IMR-90 (cell line): ENCODE data around the gene LCN12. TPM values are rescaled to one million over a fixed set of nuclear protein-coding genes. Genes with fewer than 3 reads are reported as not detected.

Source experiments
- ATAC-seq: fragments of 200-7000 bp; cut with Tn5 transposase; 2 replicates; pipeline ENCODE4 v1.9.1; 2020; ENCODE audit warnings: low read depth, mild to moderate bottlenecking, moderate library complexity
- BruUV-seq: library from RNA; stranded (reverse); fragments of 400-500 nt; replicated peaks from 2 replicates; lab custom pipeline; 2021; lab: Mats Ljungman, UMichigan
- CTCF ChIA-PET: fragments of 300-600 bp; formaldehyde crosslinking; extraction: SDS; loops from one replicate; lab custom pipeline; 2021; ENCODE audit warnings: antibody characterized with exemption; lab: Yijun Ruan, JAX
- POLR2A ChIA-PET: fragments of 300-600 bp; sonication (Branson Sonifier 250); formaldehyde crosslinking; loops from one replicate; lab custom pipeline; 2022; ENCODE audit warnings: antibody characterized with exemption; ENCODE audit not compliant: unreplicated experiment; lab: Charles Lee
- DNase-seq: peaks from one replicate; pipeline ENCODE4 v3.0.0; 2013
- H2AFZ ChIP-seq: replicated peaks from 2 replicates; pipeline ENCODE3; 2013; ENCODE audit warnings: low read length, mild to moderate bottlenecking; ENCODE audit not compliant: poor library complexity
- H2AK5ac ChIP-seq: 2 replicates; pipeline ENCODE4 v1.6.1; 2013; ENCODE audit warnings: low read depth, low read length, inconsistent platforms
- H2AK9ac ChIP-seq: replicated peaks from 2 replicates; pipeline ENCODE3; 2013; ENCODE audit warnings: mild to moderate bottlenecking, low read depth, low read length, moderate library complexity; ENCODE audit not compliant: poor library complexity
- H2BK120ac ChIP-seq: 2 replicates; pipeline ENCODE4 v1.6.1; 2013; ENCODE audit warnings: low read depth, low read length, inconsistent platforms
- H2BK15ac ChIP-seq: 3 replicates; pipeline ENCODE4 v1.6.1; 2013; ENCODE audit warnings: low read depth, low read length, inconsistent platforms
- H2BK20ac ChIP-seq: 2 replicates; pipeline ENCODE4 v1.6.1; 2013; ENCODE audit warnings: low read depth, mild to moderate bottlenecking, inconsistent platforms, low read length, moderate library complexity
- H2BK5ac ChIP-seq: 2 replicates; pipeline ENCODE4 v1.6.1; 2013; ENCODE audit warnings: mild to moderate bottlenecking, low read depth, low read length, inconsistent platforms; ENCODE audit not compliant: poor library complexity, severe bottlenecking
- H3K14ac ChIP-seq: replicated peaks from 2 replicates; pipeline ENCODE4 v1.6.1; 2013; ENCODE audit warnings: low read depth, low read length, inconsistent platforms
- H3K18ac ChIP-seq: 2 replicates; pipeline ENCODE4 v1.6.1; 2013; ENCODE audit warnings: low read depth, low read length, control low read depth
- H3K23ac ChIP-seq: 2 replicates; pipeline ENCODE4 v1.6.1; 2013; ENCODE audit warnings: low read depth, low read length, inconsistent platforms
- H3K27ac ChIP-seq: 2 replicates; pipeline ENCODE4 v1.5.1; 2013; ENCODE audit warnings: mild to moderate bottlenecking, control low read depth, low read length; ENCODE audit not compliant: insufficient read depth
- H3K27me3 ChIP-seq: 2 replicates; pipeline ENCODE4 v1.6.1; 2013; ENCODE audit warnings: low read length; ENCODE audit not compliant: control insufficient read depth, insufficient read depth
- H3K36me3 ChIP-seq: 2 replicates; pipeline ENCODE4 v1.6.1; 2013; ENCODE audit warnings: low read length, mixed read lengths; ENCODE audit not compliant: control insufficient read depth, insufficient read depth
- H3K4ac ChIP-seq: 2 replicates; pipeline ENCODE4 v1.6.1; 2013; ENCODE audit warnings: low read depth, low read length, inconsistent platforms
- H3K4me1 ChIP-seq: 2 replicates; pipeline ENCODE4 v1.6.1; 2013; ENCODE audit warnings: low read length, mixed read lengths; ENCODE audit not compliant: control insufficient read depth, insufficient read depth
- H3K4me2 ChIP-seq: 2 replicates; pipeline ENCODE4 v1.6.1; 2013; ENCODE audit warnings: low read depth, mild to moderate bottlenecking, control low read depth, low read length, moderate library complexity
- H3K4me3 ChIP-seq: 2 replicates; pipeline ENCODE4 v1.5.1; 2013; ENCODE audit warnings: low read depth, mild to moderate bottlenecking, control low read depth, low read length, moderate library complexity; ENCODE audit not compliant: insufficient read depth
- H3K56ac ChIP-seq: 2 replicates; pipeline ENCODE4 v1.6.1; 2013; ENCODE audit warnings: low read length, inconsistent platforms; ENCODE audit not compliant: insufficient read depth; ENCODE audit errors: extremely low read depth
- H3K79me1 ChIP-seq, 2 experiments: 2 replicates each; pipeline ENCODE4 v1.6.1; 2013; ENCODE audit warnings: low read length in 2 of 2, inconsistent platforms in 1 of 2, low read depth in 1 of 2
- H3K9ac ChIP-seq: 2 replicates; pipeline ENCODE4 v1.6.1; 2013; ENCODE audit warnings: low read depth, low read length, control low read depth
- H3K9me1 ChIP-seq: 2 replicates; pipeline ENCODE4 v1.6.1; 2013; ENCODE audit warnings: low read length, inconsistent platforms; ENCODE audit not compliant: insufficient read depth
- H3K9me3 ChIP-seq: 2 replicates; pipeline ENCODE4 v1.6.1; 2013; ENCODE audit warnings: low read length; ENCODE audit not compliant: control insufficient read depth, insufficient read depth
- H4K20me1 ChIP-seq: 2 replicates; pipeline ENCODE4 v1.6.1; 2013; ENCODE audit warnings: low read length, inconsistent platforms; ENCODE audit not compliant: insufficient read depth
- H4K5ac ChIP-seq: 2 replicates; pipeline ENCODE4 v1.6.1; 2013; ENCODE audit warnings: mild to moderate bottlenecking, low read depth, low read length, control low read depth
- H4K8ac ChIP-seq, 2 experiments: 2 replicates each; pipeline ENCODE4 v1.6.1; 2013; ENCODE audit warnings: low read depth in 2 of 2, low read length in 2 of 2, control low read depth in 1 of 2, inconsistent platforms in 1 of 2
- H4K91ac ChIP-seq: 2 replicates; pipeline ENCODE4 v1.6.1; 2013; ENCODE audit warnings: low read depth, low read length, inconsistent platforms; ENCODE audit not compliant: insufficient read depth
- CEBPB ChIP-seq: IDR thresholded peaks from 2 replicates; pipeline ENCODE4 v1.6.1; 2012; ENCODE audit warnings: low read depth, low read length, improper control_type of control experiment
- CHD1 ChIP-seq: IDR thresholded peaks from 2 replicates; pipeline ENCODE4 v1.6.1; 2012; ENCODE audit warnings: low read depth, low read length, improper control_type of control experiment
- CTCF ChIP-seq: conservative IDR thresholded peaks from 2 replicates; pipeline ENCODE4 v1.5.1; 2012; ENCODE audit warnings: mild to moderate bottlenecking, low read depth, low read length, improper control_type of control experiment
- ELK1 ChIP-seq: fragments of 150-350 bp; IDR thresholded peaks from 2 replicates; pipeline ENCODE4 v1.6.1; 2016; ENCODE audit warnings: low read depth, mild to moderate bottlenecking, low read length, moderate library complexity, borderline replicate concordance
- FOS ChIP-seq: fragments of 150-350 bp; IDR thresholded peaks from 2 replicates; pipeline ENCODE4 v1.6.1; 2016; ENCODE audit warnings: low read depth, low read length
- MAFK ChIP-seq: IDR thresholded peaks from 2 replicates; pipeline ENCODE4 v1.6.1; 2012; ENCODE audit warnings: low read depth, low read length, improper control_type of control experiment
- MAZ ChIP-seq: IDR thresholded peaks from 2 replicates; pipeline ENCODE4 v1.6.1; 2012; ENCODE audit warnings: low read depth, mild to moderate bottlenecking, low read length, improper control_type of control experiment, moderate library complexity, borderline replicate concordance
- MXI1 ChIP-seq: IDR thresholded peaks from 2 replicates; pipeline ENCODE4 v1.6.1; 2012; ENCODE audit warnings: low read depth, mild to moderate bottlenecking, low read length, moderate library complexity, borderline replicate concordance
- NFE2L2 ChIP-seq: fragments of 150-350 bp; IDR thresholded peaks from 2 replicates; pipeline ENCODE4 v1.6.1; 2016; ENCODE audit warnings: low read depth, mild to moderate bottlenecking, low read length
- POLR2A ChIP-seq: IDR thresholded peaks from 2 replicates; pipeline ENCODE4 v1.6.1; 2012; ENCODE audit warnings: mild to moderate bottlenecking, low read depth, low read length
- RAD21 ChIP-seq: IDR thresholded peaks from 2 replicates; pipeline ENCODE4 v1.6.1; 2012; ENCODE audit warnings: low read length, improper control_type of control experiment
- RCOR1 ChIP-seq: IDR thresholded peaks from 2 replicates; pipeline ENCODE4 v1.6.1; 2012; ENCODE audit warnings: mild to moderate bottlenecking, low read length, improper control_type of control experiment; ENCODE audit not compliant: insufficient replicate concordance
- RFX5 ChIP-seq: IDR thresholded peaks from 2 replicates; pipeline ENCODE4 v1.8.0; 2012; ENCODE audit warnings: low read depth, mild to moderate bottlenecking, low read length, moderate library complexity
- SMC3 ChIP-seq: fragments of 150-350 bp; IDR thresholded peaks from 2 replicates; pipeline ENCODE4 v1.6.1; 2016; ENCODE audit warnings: low read depth, mild to moderate bottlenecking, antibody characterized with exemption, low read length, moderate library complexity
- USF2 ChIP-seq: fragments of 150-350 bp; IDR thresholded peaks from 2 replicates; pipeline ENCODE4 v1.6.1; 2017; ENCODE audit warnings: mild to moderate bottlenecking, antibody characterized with exemption, low read length, low read depth
- WGBS, 2 experiments: methylation state at CpG; one replicate each; pipeline versions ENCODE4 v1.1.5 to v1.1.7; 2013; ENCODE audit warnings: missing lambda C conversion rate in 2 of 2; ENCODE audit not compliant: insufficient read length in 1 of 2; ENCODE audit errors: extremely low coverage in 2 of 2; 5-methylcytosine and 5-hydroxymethylcytosine counted together
- dilution Hi-C: fragments of 300-500 bp; cut with HindIII; formaldehyde crosslinking; loops from one replicate; pipeline ENCODE4 v1.14.3; 2018; ENCODE audit warnings: low sequenced_read_pairs; ENCODE audit not compliant: unreplicated experiment
- in situ Hi-C: fragments of 300-500 bp; cut with MboI; formaldehyde crosslinking; loops from 3 replicates; pipeline ENCODE4 v1.14.3; 2019; ENCODE audit warnings: low sequenced_read_pairs, inconsistent platforms, mixed read lengths
- intact Hi-C: fragments of 100-400 bp; cut with micrococcal nuclease; formaldehyde crosslinking; loops from 2 replicates; pipeline ENCODE4 v1.10.0; 2022
- polyA plus RNA-seq, 3 experiments: library from polyadenylated mRNA; depleted of rRNA; stranded (reverse); fragments of >200 nt; gene quantifications; 2 replicates each; pipeline ENCODE4 v1.2.3, GENCODE V29; 2012; ENCODE audit warnings: low replicate concordance in 1 of 3
- total RNA-seq: library from RNA; depleted of rRNA; stranded (reverse); fragments of >200 nt; gene quantifications from 2 replicates; pipeline ENCODE4 v1.2.3, GENCODE V29; 2012

The LCN12 gene
- total and polyA plus RNA-seq, 2 of the 4 experiments (the other 2 are of a cell fraction): 0.12 TPM; not detected in 1

- Histone ChIP-seq H3K9me1 (no peaks in the 10 kb centered on the region), H2AK9ac (peak overlapping the region; percentile 42), H3K23ac (no peak overlapping the region), H3K36me3 (no peaks in the 10 kb centered on the region), H3K27me3 (peaks cover 20% of the 10 kb centered on the region), H3K14ac (no peak overlapping the region), H3K27ac (no peak overlapping the region), H3K18ac (no peak overlapping the region), H4K8ac (no peak overlapping the region), H3K4ac (no peak overlapping the region), H3K4me3 (no peak overlapping the region), H4K5ac (no peak overlapping the region), H2BK15ac (no peak overlapping the region), H2AFZ (peak overlapping the region; percentile 1), H3K56ac (no peak overlapping the region), H4K91ac (no peak overlapping the region), H2AK5ac (no peak overlapping the region), H3K9ac (no peak overlapping the region), H3K4me2 (no peak overlapping the region), H2BK20ac (no peak overlapping the region), H2BK120ac (no peak overlapping the region), H3K4me1 (no peaks in the 10 kb centered on the region), H2BK5ac (no peak overlapping the region), H3K9me3 (no peaks in the 10 kb centered on the region), H4K20me1 (no peaks in the 10 kb centered on the region), H3K79me1 (no peaks in the 10 kb centered on the region)
- no peak for DNase-seq
- no peak for ATAC-seq
- intact Hi-C loops: no loop called here
- CTCF ChIA-PET: interaction anchor here (1.0 kb wide), 1 partner anchor 60 kb away, joined by 3 read pairs; no protein-coding TSS in a partner anchor
- no TSS peak for BruUV-seq
- in situ Hi-C loops: no loop called here
- POLR2A ChIA-PET: no interaction called here
- TF ChIP-seq USF2: no peak
- TF ChIP-seq NFE2L2: no peak
- TF ChIP-seq RCOR1: no peak
- no peak for TF ChIP-seq MAFK
- no peak for TF ChIP-seq RAD21
- TF ChIP-seq POLR2A: no peak
- no peak for TF ChIP-seq CTCF
- no peak for TF ChIP-seq MXI1
- TF ChIP-seq MAZ: no peak
- no peak for TF ChIP-seq CEBPB
- TF ChIP-seq RFX5: no peak
- TF ChIP-seq ELK1: no peak
- TF ChIP-seq SMC3: no peak
- TF ChIP-seq FOS: no peak
- no peak for TF ChIP-seq CHD1
- dilution Hi-C loops: no loop called here
- 79% methylated on average over 8 of the region's 17 CpGs; no CpG with 5 or more reads in 1 of the 2 experiments for WGBS, 2 experiments
Observed at GRCh38 chr9:136968333-136969127, 16.5 kb downstream of the LCN12 start.
